ENCODE data around the gene ZNF408. TPM values are rescaled to one million over a fixed set of nuclear protein-coding genes. Genes with fewer than 3 reads are reported as not detected.
A peak's percentile ranks its signal among the peaks of the same experiment; 100 is the strongest.

The ZNF408 gene
- total and polyA plus RNA-seq, 2 experiments from 2014 or later: 6.1 to 17.2 TPM

- DNase-seq (ENCODE audit: low spot score) (no peak), ATAC-seq (no peak)
- Histone ChIP-seq H3K27ac (ENCODE audit: low read depth) (0 out of 2 replicates have a peak overlapping the region, but pooled peaks have one; percentile 39), H3K79me2 (replicated peaks; ENCODE audit: insufficient read depth) (no peaks in the 10 kb centered on the region), H3K9me2 (ENCODE audit: insufficient read depth) (no peaks in the 10 kb centered on the region), H3K27me3 (ENCODE audit: insufficient read depth) (no peaks in the 10 kb centered on the region), H4K20me1 (replicated peaks; ENCODE audit: insufficient read depth) (no peaks in the 10 kb centered on the region), H3K4me2 (no peak overlapping the region), H3F3A (replicated peaks; ENCODE audit: low read depth) (0 out of 2 replicates have a peak, but pooled peaks cover 4% of the 10 kb centered on the region), H3K4me3 (no peak overlapping the region), H2AFZ (no peak overlapping the region), H3K36me3 (ENCODE audit: insufficient read depth) (peaks cover 37% of the 10 kb centered on the region), H3K4me1 (ENCODE audit: insufficient read depth) (no peaks in the 10 kb centered on the region)
- Mint-ChIP-seq H3K4me3 (no peak overlapping the region), H3K27me3 (ENCODE audit: insufficient read depth, low read depth, poor library complexity) (no peaks in the 10 kb centered on the region), H3K27ac (no peak overlapping the region), H3K36me3 (ENCODE audit: low read depth) (peaks cover 55% of the 10 kb centered on the region), H3K9me3 (no peaks in the 10 kb centered on the region), H3K4me1 (no peaks in the 10 kb centered on the region)
- no peak for TF ChIP-seq ZNF114 (CRISPR knock-in tag; IDR thresholded peaks at IDR 0.05)
- no peak for TF ChIP-seq ZNF331 (CRISPR knock-in tag; IDR thresholded peaks at IDR 0.05; ENCODE audit: low read depth)
- TF ChIP-seq ZNF462 (CRISPR knock-in tag; IDR thresholded peaks at IDR 0.05): no peak
- TF ChIP-seq NANOG (IDR thresholded peaks at IDR 0.05; ENCODE audit: borderline replicate concordance): no peak
- no peak for TF ChIP-seq CTCF (conservative IDR thresholded peaks at IDR 0.05; ENCODE audit: low read depth in 2 of 2)
- no peak for TF ChIP-seq POLR2AphosphoS5 (IDR thresholded peaks at IDR 0.05; ENCODE audit: low read depth)
- TF ChIP-seq JUNB (IDR thresholded peaks at IDR 0.05; ENCODE audit: unreplicated experiment): no peak
- TF ChIP-seq EZH2phosphoT487 (IDR thresholded peaks at IDR 0.05; ENCODE audit: unreplicated experiment): no peak
- TF ChIP-seq CREB1 (CRISPR knock-in tag; IDR thresholded peaks at IDR 0.05; ENCODE audit: low read depth): no peak
- no peak for TF ChIP-seq STAT1 (IDR thresholded peaks at IDR 0.05; ENCODE audit: unreplicated experiment)
- TF ChIP-seq EZH2 (IDR thresholded peaks at IDR 0.05; ENCODE audit: low read depth, unreplicated experiment): no peak
- TF ChIP-seq REST (IDR thresholded peaks at IDR 0.05; ENCODE audit: unreplicated experiment): no peak
- TF ChIP-seq ETS1 (IDR thresholded peaks at IDR 0.05): no peak
Measured at GRCh38 chr11:46658259-46658658, 42.6 kb upstream of the ZNF408 start.

All from GM23338 (cell line).